ENCODE results near the gene XRCC4.

DNA sequence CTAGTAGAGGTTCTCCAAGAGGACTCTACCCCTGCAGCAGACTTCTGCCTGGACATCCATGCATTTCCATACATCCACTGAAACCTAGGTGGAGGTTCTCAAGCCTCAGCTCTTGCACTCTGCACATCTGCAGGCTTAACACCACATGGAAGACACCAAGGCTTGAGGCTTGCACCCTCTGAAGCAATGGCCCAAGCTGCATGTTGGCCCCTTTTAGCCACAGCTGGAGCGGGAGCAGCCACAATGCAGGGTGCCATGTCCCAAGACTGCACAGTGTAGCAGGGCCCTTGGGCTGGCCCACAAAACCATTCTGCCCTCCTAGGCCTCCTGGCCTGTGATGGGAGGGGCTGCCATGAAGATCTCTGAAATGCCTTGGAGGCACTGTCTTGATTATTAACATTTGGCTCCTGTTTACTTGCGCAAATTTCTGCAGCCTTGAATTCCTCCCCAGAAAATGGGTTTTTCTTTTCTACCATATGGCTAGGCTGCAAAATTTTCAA lies 271.0 kb downstream of the XRCC4 start:
- TF ChIP-seq SP1 (IDR thresholded peaks at IDR 0.05), result no peak
- TF ChIP-seq ELF4 (IDR thresholded peaks at IDR 0.05), result no peak
- TF ChIP-seq FOXM1 (IDR thresholded peaks at IDR 0.05; ENCODE audit: borderline replicate concordance), result no peak
- TF ChIP-seq TARDBP (IDR thresholded peaks at IDR 0.05), result no peak
